ENCODE results near the gene SPTBN1. TPM values are rescaled to one million over a fixed set of nuclear protein-coding genes. Genes with fewer than 3 reads are reported as not detected.

The SPTBN1 gene
- total RNA-seq, 1 experiment from 2014 or later, result 171 TPM

DNA sequence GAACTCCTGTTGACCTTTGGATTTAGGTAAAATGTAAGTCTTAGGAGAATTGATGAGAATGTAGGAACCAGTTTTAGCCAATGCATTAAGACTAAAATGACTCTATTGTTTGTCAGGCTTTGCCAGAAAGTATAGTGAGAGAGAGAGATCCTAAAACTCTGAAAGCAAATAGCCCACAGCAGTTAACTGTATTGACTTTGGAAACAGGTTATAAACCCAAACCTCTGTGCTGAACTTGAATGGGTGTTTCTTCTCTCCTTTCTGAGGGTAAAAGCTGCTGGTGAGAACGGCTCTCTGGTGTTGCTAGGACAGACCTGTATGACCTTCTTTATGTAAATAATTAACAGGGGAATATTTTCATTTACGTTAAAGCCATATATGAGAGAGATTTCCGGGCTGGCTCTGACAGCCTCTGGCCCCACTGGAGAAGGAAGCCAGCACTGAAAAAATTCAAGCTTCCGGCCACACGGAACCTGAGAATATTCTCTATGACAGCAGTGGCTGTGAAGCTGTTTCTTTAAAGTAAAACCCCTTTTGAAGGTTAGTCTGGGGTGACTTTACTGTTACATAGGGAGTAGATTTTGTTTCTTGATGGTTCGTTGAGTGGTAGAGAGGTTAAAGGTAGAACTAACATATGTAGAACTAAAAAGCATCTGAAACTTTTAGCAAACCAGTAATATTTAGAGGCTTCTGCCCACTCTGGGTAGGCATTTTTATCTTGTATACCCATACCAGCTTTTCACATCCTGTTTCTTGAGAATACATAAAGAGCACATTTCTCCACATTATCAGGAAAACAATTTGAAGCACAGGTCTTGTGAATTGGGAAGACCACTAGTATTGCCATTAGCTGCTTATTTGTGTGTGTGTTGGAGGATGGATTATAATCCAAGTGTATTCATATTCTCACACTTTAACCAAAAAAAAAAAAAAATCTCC, 123.8 kb downstream of the SPTBN1 start:
- Mint-ChIP-seq H3K9me3 (ENCODE audit: unreplicated experiment) (no peaks in the 10 kb centered on the region), H3K27ac (ENCODE audit: low read depth, unreplicated experiment) (peak overlapping the region; percentile 74), H3K4me1 (ENCODE audit: insufficient read depth, unreplicated experiment) (peaks cover 43% of the 10 kb centered on the region), H3K4me3 (ENCODE audit: unreplicated experiment) (no peak overlapping the region), H3K27me3 (ENCODE audit: insufficient read depth, unreplicated experiment) (no peaks in the 10 kb centered on the region), H3K36me3 (ENCODE audit: insufficient read depth, unreplicated experiment) (peaks cover 9% of the 10 kb centered on the region)
- CTCF ChIA-PET, result interaction anchor here (0.7 to 1.0 kb wide), 3 partner anchors 18 to 85 kb away, joined by 3 to 4 read pairs (median 3); no protein-coding TSS in a partner anchor
- no peak for DNase-seq (ENCODE audit: unreplicated experiment)
- intact Hi-C loops (cut with micrococcal nuclease), result no loop called here
- POLR2A ChIA-PET, result interaction anchor here (1.4 to 14.1 kb wide), 4 partner anchors 9 to 609 kb away, joined by 3 to 427 read pairs (median 7); partner anchors contain the start of gene PSME4
- TF ChIP-seq, protein P1, sequence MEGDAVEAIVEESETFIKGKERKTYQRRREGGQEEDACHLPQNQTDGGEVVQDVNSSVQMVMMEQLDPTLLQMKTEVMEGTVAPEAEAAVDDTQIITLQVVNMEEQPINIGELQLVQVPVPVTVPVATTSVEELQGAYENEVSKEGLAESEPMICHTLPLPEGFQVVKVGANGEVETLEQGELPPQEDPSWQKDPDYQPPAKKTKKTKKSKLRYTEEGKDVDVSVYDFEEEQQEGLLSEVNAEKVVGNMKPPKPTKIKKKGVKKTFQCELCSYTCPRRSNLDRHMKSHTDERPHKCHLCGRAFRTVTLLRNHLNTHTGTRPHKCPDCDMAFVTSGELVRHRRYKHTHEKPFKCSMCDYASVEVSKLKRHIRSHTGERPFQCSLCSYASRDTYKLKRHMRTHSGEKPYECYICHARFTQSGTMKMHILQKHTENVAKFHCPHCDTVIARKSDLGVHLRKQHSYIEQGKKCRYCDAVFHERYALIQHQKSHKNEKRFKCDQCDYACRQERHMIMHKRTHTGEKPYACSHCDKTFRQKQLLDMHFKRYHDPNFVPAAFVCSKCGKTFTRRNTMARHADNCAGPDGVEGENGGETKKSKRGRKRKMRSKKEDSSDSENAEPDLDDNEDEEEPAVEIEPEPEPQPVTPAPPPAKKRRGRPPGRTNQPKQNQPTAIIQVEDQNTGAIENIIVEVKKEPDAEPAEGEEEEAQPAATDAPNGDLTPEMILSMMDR (IDR thresholded peaks at IDR 0.05; ENCODE audit: unreplicated experiment), result no peak
- BruUV-seq (replicated peaks), result no TSS peak

DNA sequence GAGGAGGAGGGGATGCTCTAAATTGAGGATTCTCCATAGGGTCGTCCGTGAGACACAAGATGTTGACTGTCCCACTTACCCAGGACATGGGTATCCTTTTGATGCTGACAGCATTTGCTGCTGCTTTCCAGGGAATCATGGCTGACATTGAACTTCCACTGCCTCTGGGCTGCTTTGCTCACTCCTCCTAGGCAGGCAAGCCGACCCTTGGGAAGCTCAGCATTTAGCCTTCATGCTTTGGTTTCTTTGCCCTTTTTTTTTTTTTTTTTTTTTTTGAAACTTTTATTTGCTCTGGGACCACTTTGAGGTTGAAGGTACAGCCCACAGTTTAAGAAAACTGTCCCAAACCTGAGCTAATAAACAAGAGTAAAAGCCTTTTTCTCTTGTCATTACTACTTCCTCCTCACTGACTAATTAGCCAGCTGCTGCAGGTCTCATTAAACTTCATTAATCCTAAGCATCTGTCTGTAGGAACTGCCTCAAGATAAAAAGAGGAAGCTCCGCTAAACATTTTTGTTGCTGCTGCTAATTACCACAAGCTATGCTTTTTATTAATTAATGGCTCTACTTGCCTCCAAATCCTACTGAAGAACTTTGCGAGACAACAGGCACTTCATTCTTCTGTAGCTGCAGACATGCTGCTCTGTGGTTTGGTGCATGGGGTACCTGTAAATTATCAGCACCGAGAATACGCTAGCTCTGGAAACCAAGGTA, 125.4 kb downstream of the SPTBN1 start:
- BruUV-seq (replicated peaks), result no TSS peak
- POLR2A ChIA-PET, result interaction anchor here (14.1 kb wide), 1 partner anchor 20 kb away, joined by 427 read pairs; no protein-coding TSS in a partner anchor
- peaks cover 45% of the 10 kb centered on the region for H3K4me1 Mint-ChIP-seq (ENCODE audit: insufficient read depth, unreplicated experiment)
- DNase-seq (ENCODE audit: unreplicated experiment), result no peak
- H3K27me3 Mint-ChIP-seq (ENCODE audit: insufficient read depth, unreplicated experiment), result no peaks in the 10 kb centered on the region
- CTCF ChIA-PET, result interaction anchor here (1.1 kb wide), 1 partner anchor 474 kb away, joined by 3 read pairs; no protein-coding TSS in a partner anchor
- no peak overlapping the region for H3K4me3 Mint-ChIP-seq (ENCODE audit: unreplicated experiment)
- TF ChIP-seq, protein P1 (IDR thresholded peaks at IDR 0.05; ENCODE audit: unreplicated experiment), result no peak
- no peak overlapping the region for H3K27ac Mint-ChIP-seq (ENCODE audit: low read depth, unreplicated experiment)
- intact Hi-C loops (cut with micrococcal nuclease), result no loop called here
- peaks cover 9% of the 10 kb centered on the region for H3K36me3 Mint-ChIP-seq (ENCODE audit: insufficient read depth, unreplicated experiment)
- no peaks in the 10 kb centered on the region for H3K9me3 Mint-ChIP-seq (ENCODE audit: unreplicated experiment)

DNA sequence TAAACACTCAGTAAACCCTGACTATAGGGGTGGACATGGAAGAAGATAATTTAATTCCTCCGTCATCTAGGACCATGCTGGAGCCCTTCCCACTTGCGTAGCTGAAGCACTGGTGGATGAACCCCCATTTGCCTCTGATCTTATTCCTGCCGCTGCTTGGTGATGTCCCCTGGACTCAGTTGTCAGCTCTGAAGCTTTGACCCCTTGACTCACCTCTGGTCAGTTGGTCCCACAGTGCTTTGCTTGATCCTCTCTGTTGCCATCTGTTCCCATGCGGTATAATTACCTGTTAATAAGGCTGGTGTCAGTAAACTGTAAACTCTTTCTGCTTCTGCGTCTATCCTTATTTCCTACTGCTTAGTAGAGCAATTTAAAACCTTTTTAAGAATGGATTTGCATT, 126.9 kb downstream of the SPTBN1 start:
- H3K36me3 Mint-ChIP-seq (ENCODE audit: insufficient read depth, unreplicated experiment), result peaks cover 9% of the 10 kb centered on the region
- H3K4me1 Mint-ChIP-seq (ENCODE audit: insufficient read depth, unreplicated experiment), result peaks cover 43% of the 10 kb centered on the region
- POLR2A ChIA-PET, result no interaction called here
- no peaks in the 10 kb centered on the region for H3K9me3 Mint-ChIP-seq (ENCODE audit: unreplicated experiment)
- DNase-seq (ENCODE audit: unreplicated experiment), result no peak
- no peaks in the 10 kb centered on the region for H3K27me3 Mint-ChIP-seq (ENCODE audit: insufficient read depth, unreplicated experiment)
- CTCF ChIA-PET, result no interaction called here
- no peak overlapping the region for H3K4me3 Mint-ChIP-seq (ENCODE audit: unreplicated experiment)
- H3K27ac Mint-ChIP-seq (ENCODE audit: low read depth, unreplicated experiment), result no peak overlapping the region
- TF ChIP-seq, protein P1 (IDR thresholded peaks at IDR 0.05; ENCODE audit: unreplicated experiment), result no peak
- no TSS peak for BruUV-seq (replicated peaks)
- intact Hi-C loops (cut with micrococcal nuclease), result no loop called here

DNA sequence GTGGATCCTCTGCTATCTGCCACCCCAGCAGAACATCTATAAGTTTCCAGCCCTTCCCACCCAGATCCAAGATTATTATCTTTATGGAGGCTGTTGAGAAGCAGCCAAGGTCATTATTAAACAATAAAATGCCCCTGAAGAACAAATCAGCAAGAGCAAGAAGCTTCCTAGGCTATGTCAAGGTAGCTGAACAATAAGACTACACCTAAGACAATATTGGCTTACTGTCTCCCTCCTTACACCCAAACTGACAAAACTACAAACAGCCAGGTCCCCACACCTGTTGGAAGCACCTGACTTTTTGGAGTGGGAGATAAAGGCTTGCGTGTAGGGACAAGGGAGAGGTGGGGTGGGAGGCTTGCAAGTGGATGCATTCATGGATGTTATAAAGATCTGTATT, 128.5 kb downstream of the SPTBN1 start:
- no peak for DNase-seq (ENCODE audit: unreplicated experiment)
- no peak overlapping the region for H3K27ac Mint-ChIP-seq (ENCODE audit: low read depth, unreplicated experiment)
- intact Hi-C loops (cut with micrococcal nuclease), result no loop called here
- no peak overlapping the region for H3K4me3 Mint-ChIP-seq (ENCODE audit: unreplicated experiment)
- no peaks in the 10 kb centered on the region for H3K9me3 Mint-ChIP-seq (ENCODE audit: unreplicated experiment)
- H3K27me3 Mint-ChIP-seq (ENCODE audit: insufficient read depth, unreplicated experiment), result no peaks in the 10 kb centered on the region
- BruUV-seq (replicated peaks), result no TSS peak
- ChIA-PET POLR2A (interaction anchor here (0.7 to 3.8 kb wide), 6 partner anchors 8 to 828 kb away, joined by 3 to 33 read pairs (median 4); no protein-coding TSS in a partner anchor), CTCF (no interaction called here)
- H3K36me3 Mint-ChIP-seq (ENCODE audit: insufficient read depth, unreplicated experiment), result peaks cover 9% of the 10 kb centered on the region
- peaks cover 42% of the 10 kb centered on the region for H3K4me1 Mint-ChIP-seq (ENCODE audit: insufficient read depth, unreplicated experiment)
- TF ChIP-seq, protein P1 (IDR thresholded peaks at IDR 0.05; ENCODE audit: unreplicated experiment), result no peak
